PC-9 (cell line): Measurements from ENCODE around the gene C11orf86.

Experiments used
- EZH2 ChIP-seq: fragments of 200-600 bp; sonication (generic); IDR thresholded peaks from 2 replicates; pipeline ENCODE4 v1.8.0; 2017; ENCODE audit warnings: antibody characterized with exemption, low read depth
- TF ChIP-seq, protein P1 (sequence below): fragments of 200-600 bp; sonication (generic); conservative IDR thresholded peaks from 2 replicates; pipeline ENCODE4 v1.6.1; 2017; ENCODE audit warnings: mixed run types, antibody characterized with exemption, mild to moderate bottlenecking, moderate library complexity

DNA sequence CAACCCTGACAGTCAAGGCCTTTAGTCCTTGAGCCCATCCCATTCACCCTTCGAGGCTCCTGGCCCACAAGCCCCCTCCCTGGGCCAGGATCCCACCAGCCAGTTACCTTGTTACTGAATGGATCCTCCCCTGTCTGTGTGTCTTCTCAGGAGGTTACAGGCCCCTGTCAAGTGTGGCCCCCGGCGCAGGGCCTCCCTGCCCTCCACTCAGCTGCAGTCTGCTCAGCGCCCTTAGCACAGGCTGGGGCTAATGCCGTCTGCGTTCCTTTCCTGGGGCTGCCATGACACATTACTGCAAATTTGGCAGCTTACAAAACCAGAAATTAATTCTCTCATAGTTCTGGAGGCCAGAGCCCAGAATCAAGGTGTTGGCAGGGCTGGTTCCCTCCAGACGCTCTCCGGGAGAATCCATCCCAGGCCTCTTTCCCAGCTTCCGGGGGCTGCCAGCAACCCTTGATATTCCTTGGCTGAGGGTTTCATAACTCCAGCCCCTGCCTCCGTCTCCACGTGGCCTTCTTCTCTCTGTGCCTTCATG, 38.5 kb downstream of the C11orf86 start:
- TF ChIP-seq, protein P1, sequence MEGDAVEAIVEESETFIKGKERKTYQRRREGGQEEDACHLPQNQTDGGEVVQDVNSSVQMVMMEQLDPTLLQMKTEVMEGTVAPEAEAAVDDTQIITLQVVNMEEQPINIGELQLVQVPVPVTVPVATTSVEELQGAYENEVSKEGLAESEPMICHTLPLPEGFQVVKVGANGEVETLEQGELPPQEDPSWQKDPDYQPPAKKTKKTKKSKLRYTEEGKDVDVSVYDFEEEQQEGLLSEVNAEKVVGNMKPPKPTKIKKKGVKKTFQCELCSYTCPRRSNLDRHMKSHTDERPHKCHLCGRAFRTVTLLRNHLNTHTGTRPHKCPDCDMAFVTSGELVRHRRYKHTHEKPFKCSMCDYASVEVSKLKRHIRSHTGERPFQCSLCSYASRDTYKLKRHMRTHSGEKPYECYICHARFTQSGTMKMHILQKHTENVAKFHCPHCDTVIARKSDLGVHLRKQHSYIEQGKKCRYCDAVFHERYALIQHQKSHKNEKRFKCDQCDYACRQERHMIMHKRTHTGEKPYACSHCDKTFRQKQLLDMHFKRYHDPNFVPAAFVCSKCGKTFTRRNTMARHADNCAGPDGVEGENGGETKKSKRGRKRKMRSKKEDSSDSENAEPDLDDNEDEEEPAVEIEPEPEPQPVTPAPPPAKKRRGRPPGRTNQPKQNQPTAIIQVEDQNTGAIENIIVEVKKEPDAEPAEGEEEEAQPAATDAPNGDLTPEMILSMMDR = no peak
- no peak for TF ChIP-seq EZH2
